Vagina (tissue), 2 donors: ENCODE measurements around the gene MYH14. TPM values are rescaled to one million over a fixed set of nuclear protein-coding genes. Genes with fewer than 3 reads are reported as not detected.

Experiments used
- DNase-seq, 2 donors: peaks; one replicate each; pipeline ENCODE4 v3.0.0-alpha.2; 2017; ENCODE audit errors: extremely low spot score in 2 of 2
- H3K27ac ChIP-seq: fragments of 200-600 bp; sonication (generic); one replicate; pipeline ENCODE4 v1.5.1; 2019
- H3K27me3 ChIP-seq: fragments of 200-600 bp; sonication (generic); one replicate; pipeline ENCODE4 v1.5.1; 2019
- H3K36me3 ChIP-seq, 2 donors: fragments of 200-600 bp; sonication (generic); one replicate each; pipeline ENCODE4 v1.5.1; 2017 to 2019
- H3K4me1 ChIP-seq: fragments of 200-600 bp; sonication (generic); one replicate; pipeline ENCODE4 v1.5.1; 2019
- H3K4me3 ChIP-seq, 2 donors: fragments of 200-600 bp; sonication (generic); 1 replicate in 1 of 2; 2 replicates in 1 of 2; pipeline ENCODE4 v1.5.1; 2016 to 2019
- H3K9me3 ChIP-seq: fragments of 200-600 bp; sonication (generic); one replicate; pipeline ENCODE4 v1.5.1; 2019
- POLR2A ChIP-seq, 2 donors: fragments of 450-650 bp; IDR thresholded peaks; one replicate each; pipeline ENCODE4 v1.6.1; 2017; ENCODE audit warnings: antibody characterized with exemption in 2 of 2, mild to moderate bottlenecking in 2 of 2, moderate library complexity in 2 of 2
- POLR2AphosphoS5 ChIP-seq, 2 donors: sonication (generic); formaldehyde crosslinking; IDR thresholded peaks; one replicate each; pipeline ENCODE4 v1.9.0; 2017; ENCODE audit warnings: antibody characterized with exemption in 2 of 2, mild to moderate bottlenecking in 2 of 2, low read depth in 1 of 2; ENCODE audit not compliant: insufficient read depth in 1 of 2
- intact Hi-C: fragments of 100-400 bp; cut with DNase I; formaldehyde crosslinking; loops from one replicate; pipeline ENCODE4 v1.15.1; 2023
- total RNA-seq: library from RNA; depleted of rRNA; stranded (reverse); fragments of >200 nt; gene quantifications from one replicate; pipeline ENCODE4 v1.2.3, GENCODE V29; 2016
- TF ChIP-seq, protein P1 (sequence below), 3 experiments: fragments of 450-650 bp in 2 of 3; fragments of 200-600 bp in 1 of 3; sonication (generic) in 1 of 3; IDR thresholded peaks; one replicate each; pipeline ENCODE4 v1.5.1; 2017 to 2019; ENCODE audit warnings: antibody characterized with exemption in 3 of 3, mild to moderate bottlenecking in 2 of 3, moderate library complexity in 2 of 3

MYH14 gene
- total RNA-seq, 1 donor from 2014 or later = 51.6 TPM

DNA sequence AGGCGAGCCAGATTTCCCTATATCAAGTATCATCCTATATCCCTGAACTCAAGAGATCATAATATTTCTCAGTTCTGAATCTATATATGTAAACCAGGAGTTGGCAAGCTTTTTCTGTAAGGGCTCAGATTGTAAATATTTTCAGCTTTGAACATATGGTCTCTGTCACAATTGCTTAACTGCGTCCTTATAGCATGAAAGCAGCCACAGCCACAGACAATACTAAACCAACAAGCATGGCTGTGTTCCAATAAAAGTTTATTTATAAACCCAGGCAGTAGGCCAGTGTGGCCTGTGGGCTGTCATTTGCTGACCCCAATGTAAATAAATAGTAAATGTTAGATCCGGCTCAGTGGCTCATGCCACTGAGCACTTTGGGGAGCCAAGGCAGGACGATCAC lies 12.2 kb upstream of the MYH14 start:
- no peak for TF ChIP-seq POLR2A (IDR thresholded peaks at IDR 0.05)
- TF ChIP-seq, protein P1, sequence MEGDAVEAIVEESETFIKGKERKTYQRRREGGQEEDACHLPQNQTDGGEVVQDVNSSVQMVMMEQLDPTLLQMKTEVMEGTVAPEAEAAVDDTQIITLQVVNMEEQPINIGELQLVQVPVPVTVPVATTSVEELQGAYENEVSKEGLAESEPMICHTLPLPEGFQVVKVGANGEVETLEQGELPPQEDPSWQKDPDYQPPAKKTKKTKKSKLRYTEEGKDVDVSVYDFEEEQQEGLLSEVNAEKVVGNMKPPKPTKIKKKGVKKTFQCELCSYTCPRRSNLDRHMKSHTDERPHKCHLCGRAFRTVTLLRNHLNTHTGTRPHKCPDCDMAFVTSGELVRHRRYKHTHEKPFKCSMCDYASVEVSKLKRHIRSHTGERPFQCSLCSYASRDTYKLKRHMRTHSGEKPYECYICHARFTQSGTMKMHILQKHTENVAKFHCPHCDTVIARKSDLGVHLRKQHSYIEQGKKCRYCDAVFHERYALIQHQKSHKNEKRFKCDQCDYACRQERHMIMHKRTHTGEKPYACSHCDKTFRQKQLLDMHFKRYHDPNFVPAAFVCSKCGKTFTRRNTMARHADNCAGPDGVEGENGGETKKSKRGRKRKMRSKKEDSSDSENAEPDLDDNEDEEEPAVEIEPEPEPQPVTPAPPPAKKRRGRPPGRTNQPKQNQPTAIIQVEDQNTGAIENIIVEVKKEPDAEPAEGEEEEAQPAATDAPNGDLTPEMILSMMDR (IDR thresholded peaks at IDR 0.05) = no peak
- TF ChIP-seq POLR2AphosphoS5 (IDR thresholded peaks at IDR 0.05; ENCODE audit: insufficient read depth in 1 of 2, low read depth in 1 of 2) = no peak
- intact Hi-C loops = no loop called here
- no peaks in the 10 kb centered on the region for H3K9me3 ChIP-seq
- H3K4me1 ChIP-seq = no peaks in the 10 kb centered on the region
- no peaks in the 10 kb centered on the region for H3K27me3 ChIP-seq
- DNase-seq = no peak
- H3K4me3 ChIP-seq = no peak overlapping the region
- H3K36me3 ChIP-seq = no peaks in the 10 kb centered on the region
- no peak overlapping the region for H3K27ac ChIP-seq

DNA sequence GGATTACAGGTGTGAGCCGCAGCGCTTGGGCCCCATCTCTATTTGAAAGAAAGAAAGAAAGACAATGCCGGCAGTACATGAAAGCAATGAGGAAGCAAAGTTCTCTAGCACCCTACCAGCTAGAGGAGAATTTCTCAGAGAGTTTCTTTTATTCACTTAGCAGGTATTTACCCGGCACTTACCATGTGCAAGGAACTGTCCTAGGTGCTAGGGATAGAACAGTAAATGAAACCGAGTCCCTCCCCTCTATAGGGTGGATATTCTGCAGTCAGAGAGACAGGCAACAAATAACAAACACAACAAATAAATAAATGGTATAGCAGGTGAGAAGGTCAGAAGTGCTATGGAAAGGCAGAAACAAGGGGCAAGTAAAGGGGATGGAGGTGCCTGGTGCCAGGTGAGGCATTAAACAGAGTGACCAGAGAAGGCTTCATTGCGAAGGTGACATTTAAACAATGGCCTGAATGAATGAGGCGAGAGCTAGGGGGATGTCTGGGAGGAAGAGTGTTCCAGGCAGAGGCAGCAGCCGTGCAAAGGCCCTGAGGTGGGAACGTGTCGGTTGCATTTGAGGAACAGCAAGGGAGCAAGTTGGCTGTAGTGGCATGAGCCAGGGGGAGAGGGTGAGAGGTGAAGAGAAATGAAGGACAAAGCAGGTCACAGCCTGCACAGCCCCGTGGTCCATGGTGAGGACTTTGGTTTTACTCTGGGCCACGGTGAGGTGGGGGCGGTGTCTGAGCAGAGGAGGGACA lies 10.8 kb upstream of the MYH14 start:
- Histone ChIP-seq H3K4me3 (no peak overlapping the region), H3K27ac (no peak overlapping the region), H3K9me3 (no peaks in the 10 kb centered on the region), H3K4me1 (no peaks in the 10 kb centered on the region), H3K27me3 (no peaks in the 10 kb centered on the region), H3K36me3 (no peaks in the 10 kb centered on the region)
- no peak for DNase-seq
- TF ChIP-seq POLR2A (IDR thresholded peaks at IDR 0.05) = no peak
- TF ChIP-seq POLR2AphosphoS5 (IDR thresholded peaks at IDR 0.05; ENCODE audit: insufficient read depth in 1 of 2, low read depth in 1 of 2) = no peak
- TF ChIP-seq, protein P1 (IDR thresholded peaks at IDR 0.05) = no peak
- intact Hi-C loops = no loop called here

DNA sequence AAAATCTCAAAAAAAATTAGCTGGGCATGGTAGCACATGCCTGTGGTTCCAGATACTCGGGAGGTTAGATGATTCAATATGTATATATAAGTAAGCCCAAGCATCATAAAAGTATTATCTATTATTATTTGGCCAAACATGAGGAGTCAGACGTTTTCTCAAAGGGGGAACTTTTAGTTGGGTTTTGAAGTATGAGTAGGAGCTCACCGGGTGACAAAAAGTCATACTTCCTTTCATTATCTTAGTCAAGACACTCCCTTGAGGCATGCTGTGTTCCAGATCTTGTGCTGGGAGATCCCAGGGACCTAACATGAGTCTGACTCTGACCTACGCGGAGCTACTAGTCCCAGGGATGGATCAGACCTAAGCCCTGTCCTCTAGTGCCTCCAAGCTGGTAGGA lies 8.2 kb upstream of the MYH14 start:
- Histone ChIP-seq H3K27me3 (no peaks in the 10 kb centered on the region), H3K27ac (no peak overlapping the region), H3K9me3 (no peaks in the 10 kb centered on the region), H3K4me1 (peaks cover 11% of the 10 kb centered on the region), H3K36me3 (no peaks in the 10 kb centered on the region), H3K4me3 (no peak overlapping the region)
- intact Hi-C loops = no loop called here
- TF ChIP-seq POLR2A (IDR thresholded peaks at IDR 0.05) (no peak), POLR2AphosphoS5 (IDR thresholded peaks at IDR 0.05; ENCODE audit: insufficient read depth in 1 of 2, low read depth in 1 of 2) (no peak)
- TF ChIP-seq, protein P1 (IDR thresholded peaks at IDR 0.05) = no peak
- DNase-seq = no peak

DNA sequence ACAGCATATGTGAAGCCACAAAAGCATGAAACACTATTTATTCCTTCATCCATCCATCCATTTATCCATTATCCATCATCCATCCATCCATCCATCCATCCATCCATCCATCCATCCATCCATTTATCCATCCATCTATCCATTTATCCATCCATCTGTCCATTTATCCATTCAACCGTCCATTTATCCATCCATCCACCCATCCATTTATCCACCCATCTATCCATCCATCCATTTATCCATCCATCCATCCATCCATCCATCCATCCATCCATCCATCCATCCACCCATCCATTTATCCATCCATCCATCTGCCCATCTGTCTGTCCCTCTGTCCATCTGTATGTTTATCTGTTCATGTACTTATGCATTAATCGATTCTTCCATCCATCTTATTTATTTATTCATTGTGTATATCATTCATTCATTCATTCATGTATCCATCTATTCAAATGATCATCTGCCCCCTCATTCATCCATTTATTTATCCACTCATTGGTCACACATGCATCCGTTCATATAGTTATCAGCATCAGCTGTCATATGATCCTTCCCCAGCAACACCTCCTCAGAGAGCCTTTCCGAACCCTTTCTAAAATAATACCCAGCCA lies 7.0 kb upstream of the MYH14 start:
- H3K27ac ChIP-seq = no peak overlapping the region
- no peak overlapping the region for H3K4me3 ChIP-seq
- no peaks in the 10 kb centered on the region for H3K27me3 ChIP-seq
- no peaks in the 10 kb centered on the region for H3K9me3 ChIP-seq
- no peak for TF ChIP-seq POLR2AphosphoS5 (IDR thresholded peaks at IDR 0.05; ENCODE audit: insufficient read depth in 1 of 2, low read depth in 1 of 2)
- no peak for TF ChIP-seq POLR2A (IDR thresholded peaks at IDR 0.05)
- TF ChIP-seq, protein P1 (IDR thresholded peaks at IDR 0.05) = no peak
- intact Hi-C loops = no loop called here
- no peak for DNase-seq
- H3K36me3 ChIP-seq = no peaks in the 10 kb centered on the region
- H3K4me1 ChIP-seq = peaks cover 11% of the 10 kb centered on the region

DNA sequence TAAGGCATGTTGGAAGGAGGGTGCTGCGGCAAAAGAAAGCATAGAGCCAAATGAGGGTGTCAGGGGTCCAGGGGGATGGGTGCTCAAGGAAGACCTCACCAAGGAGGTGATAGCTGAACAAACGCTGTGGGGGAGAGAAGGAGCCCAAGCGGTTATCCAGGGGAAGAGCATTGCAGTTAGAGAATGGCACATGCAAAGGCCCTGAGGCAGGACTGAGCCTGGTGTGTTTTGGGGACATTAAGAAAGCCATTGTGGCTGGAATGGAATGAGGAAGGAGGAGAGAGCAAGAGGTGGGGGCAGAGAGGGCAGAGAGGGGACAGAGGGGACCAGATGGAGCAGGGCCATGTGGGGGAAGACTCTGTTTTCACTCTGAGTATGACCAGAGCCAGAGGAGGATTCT lies 6.1 kb upstream of the MYH14 start:
- TF ChIP-seq POLR2AphosphoS5 (IDR thresholded peaks at IDR 0.05; ENCODE audit: insufficient read depth in 1 of 2, low read depth in 1 of 2) = no peak
- TF ChIP-seq, protein P1 (IDR thresholded peaks at IDR 0.05) = no peak
- TF ChIP-seq POLR2A (IDR thresholded peaks at IDR 0.05) = no peak
- Histone ChIP-seq H3K4me3 (no peak overlapping the region), H3K4me1 (peaks cover 11% of the 10 kb centered on the region), H3K27me3 (no peaks in the 10 kb centered on the region), H3K27ac (no peak overlapping the region), H3K36me3 (no peaks in the 10 kb centered on the region), H3K9me3 (no peaks in the 10 kb centered on the region)
- DNase-seq = no peak
- intact Hi-C loops = no loop called here
